ENCODE measurements around the gene XYLT1. TPM values are rescaled to one million over a fixed set of nuclear protein-coding genes. Genes with fewer than 3 reads are reported as not detected.

Gene XYLT1
- total and polyA plus RNA-seq, 2 of the 13 experiments (the other 11 are each of a cell fraction or from before 2014, with no cell fraction given) = not detected

- TF ChIP-seq ZNF605 (CRISPR knock-in tag; IDR thresholded peaks at IDR 0.05) (no peak), ZNF775 (CRISPR knock-in tag; IDR thresholded peaks at IDR 0.05; ENCODE audit: borderline replicate concordance) (no peak)
Observed at GRCh38 chr16:17308186-17308585, 162.6 kb downstream of the XYLT1 start (continued).

GRCh38 chr16:17307504-17307903 lies 163.3 kb downstream of the XYLT1 start:
- ChIA-PET CTCF (ENCODE audit: low intra/inter-chr PET ratio, low total read pairs) (no interaction called here), POLR2A (no interaction called here)
- Histone ChIP-seq H3K36me3 (replicated peaks in 1 of 2; ENCODE audit: control insufficient read depth in 1 of 2, insufficient read depth in 2 of 2, low read length in 2 of 2) (no peaks in the 10 kb centered on the region), H3K27me3 (ENCODE audit: control insufficient read depth in 1 of 2, insufficient read depth in 2 of 2, low read length in 2 of 2) (peaks cover 2 to 7% of the 10 kb centered on the region in 2 experiments; a peak in 1 of 5 replicates), H3K4me3 (replicated peaks in 1 of 3; ENCODE audit: insufficient read depth in 1 of 3, low read depth in 2 of 3, low read length in 3 of 3) (no peak overlapping the region), H3K27ac (ENCODE audit: extremely low read length, insufficient read depth, low read length) (no peak overlapping the region), H2AFZ (ENCODE audit: low read length) (no peak overlapping the region), H3K9me3 (ENCODE audit: low read length) (no peaks in the 10 kb centered on the region), H4K20me1 (ENCODE audit: insufficient read depth, low read length) (no peaks in the 10 kb centered on the region), H3K4me1 (ENCODE audit: insufficient read depth, low read length) (no peaks in the 10 kb centered on the region), H3K79me2 (ENCODE audit: insufficient read depth, low read length) (no peaks in the 10 kb centered on the region), H3K4me2 (ENCODE audit: low read depth, low read length) (no peak overlapping the region), H3K9ac (ENCODE audit: insufficient read depth, low read depth, low read length) (no peak overlapping the region)
- WGBS (ENCODE audit: low lambda C conversion rate) = 5% methylated on average over 1 of the region's 1 CpG
- ATAC-seq (no peak), DNase-seq (ENCODE audit: low spot score) (no peak), FAIRE-seq (no peak)
- intact Hi-C loops (cut with micrococcal nuclease; ENCODE audit: unreplicated experiment) = no loop called here
- in situ Hi-C loops (cut with HindIII; ENCODE audit: extremely low pct_ligation_motif_present, low pct_unique_long_range_greater_than_20kb) = no loop called here
- TF ChIP-seq KLF15 (CRISPR knock-in tag; IDR thresholded peaks at IDR 0.05; ENCODE audit: borderline replicate concordance) = no peak
- TF ChIP-seq, protein P1, sequence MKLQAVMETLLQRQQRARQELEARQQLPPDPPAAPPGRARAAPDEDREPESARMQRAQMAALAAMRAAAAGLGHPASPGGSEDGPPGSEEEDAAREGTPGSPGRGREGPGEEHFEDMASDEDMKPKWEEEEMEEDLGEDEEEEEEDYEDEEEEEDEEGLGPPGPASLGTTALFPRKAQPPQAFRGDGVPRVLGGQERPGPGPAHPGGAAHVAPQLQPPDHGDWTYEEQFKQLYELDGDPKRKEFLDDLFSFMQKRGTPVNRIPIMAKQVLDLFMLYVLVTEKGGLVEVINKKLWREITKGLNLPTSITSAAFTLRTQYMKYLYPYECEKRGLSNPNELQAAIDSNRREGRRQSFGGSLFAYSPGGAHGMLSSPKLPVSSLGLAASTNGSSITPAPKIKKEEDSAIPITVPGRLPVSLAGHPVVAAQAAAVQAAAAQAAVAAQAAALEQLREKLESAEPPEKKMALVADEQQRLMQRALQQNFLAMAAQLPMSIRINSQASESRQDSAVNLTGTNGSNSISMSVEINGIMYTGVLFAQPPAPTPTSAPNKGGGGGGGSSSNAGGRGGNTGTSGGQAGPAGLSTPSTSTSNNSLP (IDR thresholded peaks at IDR 0.05; ENCODE audit: low read depth, low read length) = no peak
- TF ChIP-seq ZNF878 (CRISPR knock-in tag; IDR thresholded peaks at IDR 0.05) = no peak
- TF ChIP-seq, protein P2, sequence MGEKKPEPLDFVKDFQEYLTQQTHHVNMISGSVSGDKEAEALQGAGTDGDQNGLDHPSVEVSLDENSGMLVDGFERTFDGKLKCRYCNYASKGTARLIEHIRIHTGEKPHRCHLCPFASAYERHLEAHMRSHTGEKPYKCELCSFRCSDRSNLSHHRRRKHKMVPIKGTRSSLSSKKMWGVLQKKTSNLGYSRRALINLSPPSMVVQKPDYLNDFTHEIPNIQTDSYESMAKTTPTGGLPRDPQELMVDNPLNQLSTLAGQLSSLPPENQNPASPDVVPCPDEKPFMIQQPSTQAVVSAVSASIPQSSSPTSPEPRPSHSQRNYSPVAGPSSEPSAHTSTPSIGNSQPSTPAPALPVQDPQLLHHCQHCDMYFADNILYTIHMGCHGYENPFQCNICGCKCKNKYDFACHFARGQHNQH (CRISPR knock-in tag; IDR thresholded peaks at IDR 0.05) = no peak
- TF ChIP-seq, protein P3, sequence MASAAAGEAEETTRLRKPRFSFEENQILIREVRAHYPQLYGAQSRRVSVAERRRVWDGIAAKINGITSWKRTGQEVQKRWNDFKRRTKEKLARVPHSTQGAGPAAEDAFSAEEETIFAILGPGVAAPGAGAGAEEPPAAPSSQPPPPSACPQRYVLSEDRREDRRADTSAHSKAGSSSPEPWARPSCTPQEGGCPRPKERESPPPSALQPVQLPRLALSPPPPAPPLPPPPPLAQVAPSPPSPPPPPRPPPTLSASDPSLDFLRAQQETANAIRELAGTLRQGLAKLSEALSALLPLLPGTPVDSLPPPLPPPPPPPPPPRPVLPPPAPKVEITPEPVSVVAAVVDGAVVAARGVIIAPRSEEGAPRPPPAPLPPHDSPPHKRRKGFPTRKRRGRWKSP (CRISPR knock-in tag; IDR thresholded peaks at IDR 0.05) = no peak
- no TSS peak for BruUV-seq (replicated peaks)

All from HepG2 (cell line).